ENCODE results near the gene SOST.

SOST gene

GRCh38 chr17:43707184-43707583 lies 51.4 kb downstream of the SOST start:
- DNase-seq (ENCODE audit: low read depth in 2 of 2), result no peak

GRCh38 chr17:43706235-43706634 lies 52.4 kb downstream of the SOST start:
- no peak for DNase-seq (ENCODE audit: low read depth in 2 of 2)

Data from stimulated activated CD4-positive, alpha-beta T cell treated with anti-CD3 and anti-CD28 coated beads, Interleukin-15, amount 100 ng/mL, for 48 hours (primary cell).